Activated CD4-positive, alpha-beta T cell treated with anti-CD3 and anti-CD28 coated beads, Interleukin-2, amount 50 U/mL, for 48 hours (primary cell): ENCODE measurements around the gene NTN4.
A peak's percentile ranks its signal among the peaks of the same experiment; 100 is the strongest.

Source experiments
- DNase-seq, 2 experiments: peaks; one replicate each; pipeline ENCODE4 v3.0.0-alpha.2; 2020

The NTN4 gene

GRCh38 chr12:95651681-95652080 is 138.9 kb downstream of the NTN4 start:
- DNase-seq, result no peak

- no peak for DNase-seq
Observed at GRCh38 chr12:95648990-95649791, 141.4 kb downstream of the NTN4 start.

DNA sequence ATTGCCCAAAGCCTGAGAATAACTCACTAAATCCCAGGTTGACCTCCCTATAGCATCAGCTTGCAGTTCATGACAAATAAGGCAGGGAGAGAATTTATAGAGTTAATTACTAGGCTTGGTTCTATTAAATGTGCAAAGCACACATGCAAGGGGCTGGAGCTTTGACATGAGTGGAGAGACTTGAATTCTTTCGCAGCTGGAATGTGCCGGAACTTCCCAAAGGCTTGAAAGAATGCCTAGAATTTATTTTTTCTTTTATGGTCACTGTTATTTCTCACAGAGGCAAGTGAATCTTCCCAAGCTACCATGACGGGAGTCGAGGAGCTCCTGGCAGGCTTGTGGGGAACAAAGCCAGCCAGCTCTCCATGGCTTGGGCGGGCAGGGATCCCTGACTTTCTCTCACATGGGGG is 143.8 kb downstream of the NTN4 start:
- no peak for DNase-seq

GRCh38 chr12:95643256-95643655 is 147.3 kb downstream of the NTN4 start:
- DNase-seq, result no peak

- no peak for DNase-seq
Observed at GRCh38 chr12:95642583-95642982, 148.0 kb downstream of the NTN4 start.

GRCh38 chr12:95641299-95641952 is 149.1 kb downstream of the NTN4 start:
- no peak for DNase-seq

GRCh38 chr12:95640516-95640915 is 150.0 kb downstream of the NTN4 start:
- DNase-seq, result no peak

DNA sequence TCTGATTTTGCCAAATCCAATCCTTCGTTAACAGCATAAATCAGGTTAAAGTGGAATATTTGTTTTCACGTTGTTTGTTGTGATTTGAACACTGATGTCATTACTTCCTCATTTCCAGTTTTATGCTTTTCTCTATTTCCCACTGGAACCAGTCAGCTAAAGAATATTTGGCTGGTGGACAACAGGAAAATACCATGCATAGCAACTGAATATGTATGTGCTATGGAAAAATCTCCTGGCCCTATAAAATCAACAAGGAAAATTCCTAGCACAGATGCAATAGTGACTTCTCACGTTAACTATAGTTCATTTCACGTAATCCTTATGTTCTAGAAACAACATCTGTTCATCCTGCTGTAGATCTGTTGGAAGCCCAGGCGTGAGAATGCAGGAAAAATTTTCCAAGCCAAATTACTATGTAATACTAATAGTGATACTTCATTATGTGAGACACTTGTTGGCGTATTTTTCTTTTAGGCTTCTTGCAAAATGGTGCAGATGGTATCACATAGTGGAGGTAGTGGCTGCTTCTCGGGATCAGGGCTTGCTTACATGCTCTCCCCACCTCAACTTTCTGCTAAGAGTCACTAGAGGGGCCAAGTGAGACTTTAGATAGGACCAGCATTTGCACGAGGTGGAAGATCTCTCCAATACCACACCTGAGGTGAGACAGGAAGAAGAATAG is 153.0 kb downstream of the NTN4 start:
- DNase-seq, result no peak

DNA sequence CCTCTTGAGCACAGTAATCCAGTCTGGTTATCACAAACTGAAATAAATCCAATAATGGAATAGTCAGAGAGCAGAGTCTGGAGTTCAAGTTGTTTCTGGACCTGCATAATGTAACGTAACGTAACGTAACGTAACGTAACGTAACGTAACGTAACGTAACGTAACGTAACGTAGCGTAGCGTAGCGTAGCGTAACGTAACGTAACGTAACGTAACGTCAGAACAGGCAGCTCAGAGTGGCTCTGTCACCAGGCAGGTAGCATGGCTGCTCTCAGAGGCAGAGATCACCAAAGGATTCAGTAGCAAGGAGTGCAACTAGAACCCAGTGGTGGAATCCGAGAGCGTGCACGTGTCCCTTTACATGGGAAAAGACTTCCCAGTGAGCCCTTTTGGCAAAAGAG is 153.6 kb downstream of the NTN4 start:
- DNase-seq, result no peak

GRCh38 chr12:95634622-95635621 is 155.6 kb downstream of the NTN4 start:
- no peak for DNase-seq

DNA sequence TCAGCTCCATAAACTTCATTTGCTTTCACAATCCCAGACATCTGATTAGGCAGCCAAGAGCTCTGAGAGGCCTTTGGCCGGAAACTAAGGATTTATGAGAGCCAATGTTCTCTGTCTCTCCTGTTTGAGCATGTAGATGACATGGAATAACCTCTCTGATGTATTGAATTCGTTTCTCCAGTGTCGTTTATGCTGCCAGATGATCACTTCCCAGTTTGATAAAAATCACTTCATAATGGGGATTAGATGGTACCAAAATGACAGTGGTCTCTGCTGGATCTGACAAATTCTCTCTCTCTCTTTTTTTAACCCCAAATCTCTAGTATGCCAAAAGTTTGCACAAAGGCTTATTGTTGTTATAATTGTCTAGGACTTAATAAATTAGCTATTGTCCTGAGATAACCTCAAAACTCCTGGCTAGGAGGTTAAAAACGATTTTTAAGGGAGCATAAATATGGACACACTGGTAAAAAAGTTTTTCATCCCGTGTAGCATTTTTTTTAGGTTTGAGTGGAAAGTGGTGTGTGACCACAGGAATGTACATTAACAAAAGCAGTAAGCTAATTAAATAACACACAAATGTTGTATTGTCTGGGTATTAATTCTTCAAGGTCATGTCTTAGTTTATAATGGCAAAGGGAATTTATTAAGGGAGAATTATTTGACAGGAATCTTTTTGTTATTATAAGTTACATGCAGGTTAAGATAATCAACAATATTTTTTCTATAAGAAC is 156.7 kb downstream of the NTN4 start:
- no peak for DNase-seq

- DNase-seq, result peak; percentile 9 to 18
Observed at GRCh38 chr12:95633049-95633731, 157.4 kb downstream of the NTN4 start.

GRCh38 chr12:95630496-95630895 is 160.1 kb downstream of the NTN4 start:
- DNase-seq, result no peak

DNA sequence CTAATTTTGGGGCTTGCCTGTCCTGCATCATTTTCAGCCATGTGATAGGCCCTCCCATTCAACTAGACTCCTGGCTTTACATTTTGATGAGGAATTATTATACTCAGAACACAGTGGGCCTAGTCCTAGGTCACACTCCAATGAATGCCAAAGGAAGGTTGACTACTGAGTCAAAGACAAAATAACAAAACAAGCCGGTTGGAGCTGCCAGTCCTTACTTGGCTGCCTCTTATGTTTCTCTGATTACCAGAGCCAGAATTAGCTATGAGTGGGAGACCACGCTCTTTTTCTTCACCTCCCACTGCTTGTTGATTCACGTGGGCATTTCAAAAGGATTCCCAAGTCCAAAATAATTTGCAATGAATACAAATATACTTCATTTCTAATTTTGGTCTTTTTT is 161.2 kb downstream of the NTN4 start:
- no peak for DNase-seq

- no peak for DNase-seq
Observed at GRCh38 chr12:95626854-95627253, 163.7 kb downstream of the NTN4 start.

GRCh38 chr12:95625012-95625411 is 165.6 kb downstream of the NTN4 start:
- no peak for DNase-seq

DNA sequence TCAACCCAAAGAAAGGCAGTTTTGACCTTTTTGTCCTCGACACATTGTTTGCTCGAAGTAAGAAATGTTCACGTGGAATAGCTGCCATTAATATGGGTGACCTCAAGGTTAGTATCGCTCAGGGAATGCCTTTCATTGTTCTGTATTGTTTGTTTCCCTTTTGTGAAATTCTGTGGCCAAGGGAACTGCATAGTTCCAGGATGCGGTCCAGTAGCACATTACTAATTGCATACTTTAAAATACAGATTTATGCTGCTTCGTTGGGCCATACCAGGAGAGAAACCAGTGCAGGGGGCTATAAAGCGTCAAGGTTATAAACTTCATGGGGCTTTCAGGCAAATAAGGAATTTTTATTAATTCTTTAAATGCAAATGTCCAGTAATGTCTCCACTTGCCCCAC is 166.0 kb downstream of the NTN4 start:
- no peak for DNase-seq

DNA sequence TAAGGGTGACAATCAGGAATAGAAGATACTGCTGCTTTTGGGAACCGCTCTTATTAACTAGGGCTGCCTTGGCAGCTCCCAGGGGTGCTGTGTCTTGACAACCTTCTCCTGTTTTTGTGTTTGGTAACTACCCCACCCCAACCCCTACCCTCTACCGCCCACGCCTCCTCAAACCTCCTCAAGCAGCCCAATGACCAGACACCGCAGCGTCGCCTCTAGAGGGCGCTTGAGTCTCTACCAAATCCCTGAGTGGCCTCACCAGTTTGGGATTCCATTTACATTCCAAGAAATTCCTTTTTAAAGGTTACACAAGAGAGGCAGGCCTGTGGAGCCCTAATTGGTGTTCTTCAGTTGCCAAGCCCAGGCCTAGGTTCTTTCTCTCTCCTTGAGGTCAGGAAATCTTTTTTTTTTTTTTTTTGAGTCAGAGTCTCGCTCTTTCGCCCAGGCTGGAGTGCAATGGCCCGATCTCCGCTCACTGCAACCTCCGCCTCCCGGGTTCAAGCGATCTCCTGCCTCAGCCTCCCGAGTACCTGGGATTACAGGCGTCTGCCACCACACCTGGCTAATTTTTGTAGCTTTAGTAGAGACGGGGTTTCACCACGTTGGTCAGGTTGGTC is 166.9 kb downstream of the NTN4 start:
- DNase-seq, result peak; percentile 26 to 36

DNA sequence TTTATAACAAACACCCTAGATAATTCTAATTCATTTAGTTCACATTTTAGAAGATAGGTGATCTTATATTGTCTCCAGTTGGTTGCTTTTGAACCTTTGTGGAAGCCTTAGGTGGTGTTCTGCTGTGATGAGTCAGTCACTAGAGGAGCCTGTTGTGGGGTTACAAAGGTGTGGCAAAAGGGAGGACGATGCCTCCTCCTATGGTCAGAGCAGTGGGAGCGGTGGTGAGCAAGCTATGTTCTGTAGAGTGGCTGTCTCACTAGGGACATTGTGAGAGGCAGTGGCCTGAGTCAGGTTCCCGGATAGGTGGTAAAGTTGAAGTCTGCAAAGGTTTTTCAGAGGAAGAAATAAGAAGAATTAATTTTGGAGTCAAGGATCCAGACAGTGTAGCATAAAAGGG is 167.7 kb downstream of the NTN4 start:
- DNase-seq, result no peak

- DNase-seq, result no peak
Observed at GRCh38 chr12:95621725-95622124, 168.8 kb downstream of the NTN4 start.

DNA sequence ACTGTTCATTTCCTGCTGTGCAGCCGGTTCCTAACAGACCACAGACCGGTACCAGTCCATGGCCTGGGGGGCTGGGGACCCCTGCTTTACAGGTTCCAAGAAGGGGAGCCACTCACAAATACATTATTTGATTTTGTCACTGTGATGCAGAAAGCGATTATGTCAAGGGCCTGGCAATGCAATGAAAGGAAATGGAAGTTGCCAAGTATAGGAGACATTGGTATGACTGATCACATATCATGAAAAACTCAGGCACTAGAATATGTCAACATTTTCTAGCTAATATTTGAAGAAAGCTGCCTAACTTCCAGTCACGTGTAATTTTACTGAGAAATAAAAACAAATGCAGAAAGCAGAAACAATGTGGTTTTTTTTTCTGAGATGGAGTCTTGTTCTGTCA is 170.4 kb downstream of the NTN4 start:
- no peak for DNase-seq
